ENCODE results near the gene PARD3B. TPM values are rescaled to one million over a fixed set of nuclear protein-coding genes. Genes with fewer than 3 reads are reported as not detected.

The PARD3B gene
- total and polyA plus RNA-seq, 2 of the 4 experiments (the other 2 are of a cell fraction), result 3.3 to 15.6 TPM

DNA sequence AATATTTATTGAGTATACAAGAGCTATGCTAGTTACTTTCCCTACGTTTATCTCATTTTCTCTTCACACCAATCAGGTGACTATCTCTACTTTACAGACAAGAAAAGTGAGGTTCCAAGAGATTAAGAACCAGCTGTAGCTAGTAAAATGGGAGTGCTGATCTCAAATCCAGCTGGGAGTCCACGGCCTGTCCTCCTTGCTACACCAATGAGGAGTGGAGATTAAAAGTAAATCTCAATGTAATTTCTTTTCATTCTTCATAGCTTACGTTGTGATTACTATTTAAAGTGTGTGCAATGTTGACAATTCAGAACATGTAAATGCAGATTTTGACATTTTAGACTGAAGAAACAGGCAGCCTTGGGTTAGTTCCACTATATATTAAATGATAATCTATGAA, 1083.1 kb downstream of the PARD3B start:
- no peaks in the 10 kb centered on the region for H3K27me3 ChIP-seq (ENCODE audit: control insufficient read depth, insufficient read depth, low read length)
- no peak overlapping the region for H2BK20ac ChIP-seq (ENCODE audit: low read depth, low read length)
- no CpG with 5 or more reads among the region's 3 CpGs for WGBS, 2 experiments (ENCODE audit: extremely low coverage in 2 of 2, insufficient read length in 1 of 2)
- no peaks in the 10 kb centered on the region; the same call in 1 of the 2 replicates for H3K4me1 ChIP-seq (ENCODE audit: control insufficient read depth, insufficient read depth, low read length)
- ATAC-seq (ENCODE audit: low read depth) (no peak), DNase-seq (no peak)
- no peak overlapping the region for H2AK9ac ChIP-seq (replicated peaks; ENCODE audit: low read depth, low read length, poor library complexity)
- H3K4ac ChIP-seq (ENCODE audit: low read depth, low read length), result no peak overlapping the region
- H2BK5ac ChIP-seq (ENCODE audit: low read depth, low read length, poor library complexity, severe bottlenecking), result no peak overlapping the region
- no peak overlapping the region for H3K4me3 ChIP-seq (ENCODE audit: insufficient read depth, low read depth, low read length)
- H3K27ac ChIP-seq (ENCODE audit: insufficient read depth, low read length), result no peak overlapping the region
- H3K23ac ChIP-seq (ENCODE audit: low read depth, low read length), result no peak overlapping the region
- dilution Hi-C loops (cut with HindIII; ENCODE audit: low sequenced_read_pairs, unreplicated experiment), result no loop called here
- TF ChIP-seq BHLHE40 (IDR thresholded peaks at IDR 0.05; ENCODE audit: low read depth, low read length), result no peak
- TF ChIP-seq SMC3 (IDR thresholded peaks at IDR 0.05; ENCODE audit: low read depth, low read length), result no peak
- TF ChIP-seq, protein P1, sequence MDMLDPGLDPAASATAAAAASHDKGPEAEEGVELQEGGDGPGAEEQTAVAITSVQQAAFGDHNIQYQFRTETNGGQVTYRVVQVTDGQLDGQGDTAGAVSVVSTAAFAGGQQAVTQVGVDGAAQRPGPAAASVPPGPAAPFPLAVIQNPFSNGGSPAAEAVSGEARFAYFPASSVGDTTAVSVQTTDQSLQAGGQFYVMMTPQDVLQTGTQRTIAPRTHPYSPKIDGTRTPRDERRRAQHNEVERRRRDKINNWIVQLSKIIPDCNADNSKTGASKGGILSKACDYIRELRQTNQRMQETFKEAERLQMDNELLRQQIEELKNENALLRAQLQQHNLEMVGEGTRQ (IDR thresholded peaks at IDR 0.05; ENCODE audit: low read depth, low read length), result no peak
- no peak for TF ChIP-seq RFX5 (IDR thresholded peaks at IDR 0.05; ENCODE audit: low read depth, low read length)
- TF ChIP-seq POLR2A (IDR thresholded peaks at IDR 0.05; ENCODE audit: low read depth, low read length), result no peak
- TF ChIP-seq MAZ (IDR thresholded peaks at IDR 0.05; ENCODE audit: borderline replicate concordance, low read depth, low read length), result no peak
- no peak for TF ChIP-seq FOS (IDR thresholded peaks at IDR 0.05; ENCODE audit: low read depth, low read length)
- H4K20me1 ChIP-seq (ENCODE audit: insufficient read depth, low read length), result no peaks in the 10 kb centered on the region
- ChIA-PET CTCF (interaction anchor here (0.7 kb wide), 1 partner anchor 16 kb away, joined by 3 read pairs; no protein-coding TSS in a partner anchor), POLR2A (ENCODE audit: unreplicated experiment) (no interaction called here)
- H3K18ac ChIP-seq (ENCODE audit: low read depth, low read length), result no peak overlapping the region
- H2BK120ac ChIP-seq (ENCODE audit: low read depth, low read length), result no peak overlapping the region
- no peak overlapping the region for H2BK15ac ChIP-seq (ENCODE audit: low read depth, low read length)
- no peaks in the 10 kb centered on the region for H3K9me1 ChIP-seq (ENCODE audit: insufficient read depth, low read length)
- no peaks in the 10 kb centered on the region for H3K9me3 ChIP-seq (ENCODE audit: control insufficient read depth, insufficient read depth, low read length)
- H2AFZ ChIP-seq (replicated peaks; ENCODE audit: low read length, poor library complexity), result no peak overlapping the region
- in situ Hi-C loops (cut with MboI; ENCODE audit: low sequenced_read_pairs), result loop anchor here (25.0 kb wide), 1 partner anchor 91 kb away; no protein-coding TSS in a partner anchor
- no TSS peak for BruUV-seq (replicated peaks)
- H4K5ac ChIP-seq (ENCODE audit: low read depth, low read length), result no peak overlapping the region
- H3K9ac ChIP-seq (ENCODE audit: low read depth, low read length), result no peak overlapping the region
- H3K14ac ChIP-seq (replicated peaks; ENCODE audit: low read depth, low read length), result no peak overlapping the region
- H4K91ac ChIP-seq (ENCODE audit: insufficient read depth, low read depth, low read length), result no peak overlapping the region
- H3K79me1 ChIP-seq (ENCODE audit: low read depth in 1 of 2, low read length in 2 of 2), result no peaks in the 10 kb centered on the region
- no peak overlapping the region for H3K4me2 ChIP-seq (ENCODE audit: low read depth, low read length)
- no peak overlapping the region for H2AK5ac ChIP-seq (ENCODE audit: low read depth, low read length)
- H4K8ac ChIP-seq (ENCODE audit: low read depth in 2 of 2, low read length in 2 of 2), result no peak overlapping the region
- intact Hi-C loops (cut with micrococcal nuclease), result no loop called here
- H3K36me3 ChIP-seq (ENCODE audit: control insufficient read depth, insufficient read depth, low read length), result no peaks in the 10 kb centered on the region
- H3K56ac ChIP-seq (ENCODE audit: extremely low read depth, insufficient read depth, low read length), result no peak overlapping the region
